AG09319 (cell line): ENCODE measurements around the gene HSP90AB1.

ENCODE experiments used
- DNase-seq: peaks from one replicate; pipeline ENCODE4 v3.0.0-alpha.2; 2010; ENCODE audit warnings: low read depth; ENCODE audit errors: extremely low read depth
- CTCF ChIP-seq: IDR thresholded peaks from 2 replicates; pipeline ENCODE4 v1.5.1; 2011; ENCODE audit warnings: low read depth, mild to moderate bottlenecking, inconsistent platforms, low read length, moderate library complexity

The HSP90AB1 gene

DNA sequence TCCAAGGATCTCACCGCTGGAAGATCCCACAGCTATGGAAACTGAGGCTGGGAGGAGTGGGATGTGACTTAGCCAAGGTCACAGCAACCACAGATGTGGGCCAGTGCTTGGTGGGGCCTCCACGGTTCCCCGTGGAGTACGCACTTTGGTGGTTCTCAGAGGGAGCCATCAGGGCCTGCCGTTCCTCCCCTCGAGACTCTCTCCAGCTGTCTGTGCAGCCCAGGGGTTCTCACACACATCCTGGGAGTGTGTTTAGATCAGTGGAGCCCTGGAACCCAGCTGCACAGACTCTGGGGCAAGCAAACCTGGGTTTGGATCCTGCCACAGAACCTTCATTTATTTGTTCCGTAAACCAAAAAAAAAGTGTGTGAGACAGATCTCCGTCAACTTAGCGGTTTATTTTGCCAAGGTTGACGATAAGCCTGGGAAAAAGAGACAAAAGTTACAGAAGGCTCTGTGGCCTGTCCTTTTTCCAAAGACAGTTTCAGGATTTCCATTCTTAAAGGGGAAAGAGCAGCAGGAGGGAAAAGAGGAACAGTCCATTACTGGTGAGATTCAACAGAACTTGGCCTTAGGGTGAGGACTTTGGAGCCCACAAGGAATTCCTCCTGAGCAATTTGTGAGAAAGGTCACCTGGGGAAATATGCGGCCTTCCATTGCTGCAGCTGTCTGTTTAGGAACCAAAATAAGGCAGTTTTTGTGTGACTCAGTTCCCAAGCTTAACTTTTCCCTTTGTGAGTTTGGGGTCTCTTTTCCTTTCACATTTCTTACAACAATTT, 43.7 kb upstream of the HSP90AB1 start:
- TF ChIP-seq CTCF = no peak

GRCh38 chr6:44203955-44204354, 42.9 kb upstream of the HSP90AB1 start:
- no peak for TF ChIP-seq CTCF
- no peak for DNase-seq

More for the DNA sequence above, 43.7 kb upstream of the HSP90AB1 start:
- DNase-seq = no peak

- DNase-seq = no peak
- TF ChIP-seq CTCF = no peak
Observed at GRCh38 chr6:44207966-44208365, 38.9 kb upstream of the HSP90AB1 start.

- DNase-seq = no peak
- TF ChIP-seq CTCF = no peak
Observed at GRCh38 chr6:44211284-44211683, 35.6 kb upstream of the HSP90AB1 start.

DNA sequence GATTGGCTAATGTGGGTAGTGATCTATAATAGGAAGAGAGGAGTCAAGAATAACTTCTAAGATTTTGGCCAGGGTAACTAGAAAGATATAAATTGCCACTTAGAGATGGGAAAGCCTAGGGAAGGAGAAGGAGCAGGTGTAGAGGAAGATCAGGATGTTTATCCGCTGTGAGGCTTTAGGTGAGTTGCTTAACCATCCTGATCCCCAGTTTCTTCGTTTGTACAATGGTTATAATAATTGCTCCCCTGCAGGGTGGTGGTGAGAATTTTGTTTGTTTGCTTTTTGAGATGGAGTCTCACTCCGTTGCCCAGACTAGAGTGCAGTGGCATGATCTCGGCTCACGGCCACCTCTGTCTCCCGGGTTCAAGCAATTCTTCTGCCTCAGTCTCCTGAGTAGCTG, 32.6 kb upstream of the HSP90AB1 start:
- TF ChIP-seq CTCF = no peak
- no peak for DNase-seq

DNA sequence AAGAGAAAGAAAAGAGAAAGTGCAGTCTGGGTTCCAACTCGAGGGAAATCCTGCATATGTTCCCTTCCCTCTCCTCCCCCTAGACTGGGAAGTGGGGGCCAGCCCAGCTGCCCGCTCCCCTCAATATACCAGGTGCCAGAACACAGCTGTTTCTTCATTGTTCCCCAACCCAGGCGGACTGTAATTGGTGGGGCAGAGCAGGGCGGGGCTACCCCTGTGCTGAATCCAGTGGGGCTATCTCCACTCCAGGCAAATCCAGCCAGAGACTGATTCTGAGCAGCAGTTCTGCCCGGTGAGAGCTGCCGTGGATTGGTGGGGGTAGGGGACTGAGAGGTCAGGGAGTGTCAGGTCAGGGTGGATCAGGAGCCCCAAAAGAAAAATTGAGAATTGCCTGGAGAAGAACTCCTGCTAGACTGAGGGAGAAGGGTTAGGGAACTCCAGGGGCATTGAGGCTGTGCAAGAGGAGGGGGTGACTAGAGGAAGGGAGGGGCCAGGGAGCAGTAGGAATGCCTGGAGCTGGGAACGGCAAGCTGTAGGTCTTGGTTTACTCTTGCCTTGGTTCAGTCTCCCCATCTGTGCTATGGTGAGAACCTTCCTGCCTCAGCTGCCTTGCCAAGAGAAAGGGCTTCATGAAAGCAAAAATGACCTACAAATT, 30.1 kb upstream of the HSP90AB1 start, which contains the start of gene MYMX:
TSS of gene MYMX (plus strand) at position 250 of the 655 bp plus-strand sequence. CDS start 546 bp downstream, outside the sequence.
- no peak for DNase-seq
- no peak for TF ChIP-seq CTCF
